ENCODE data around the gene ALMS1.
"Not testable (repeated sequence)": the region's sequence is repeated elsewhere in the genome, so short reads cannot be mapped to it uniquely, and the experiment has no call there.

GRCh38 chr2:73628493-73628892 is 242.9 kb downstream of the ALMS1 start:
- TF ChIP-seq RBBP5 (IDR thresholded peaks at IDR 0.05; ENCODE audit: borderline replicate concordance, low read depth, low read length); JUN (IDR thresholded peaks at IDR 0.05; ENCODE audit: low read depth, low read length); MAFK (IDR thresholded peaks at IDR 0.05; ENCODE audit: low read depth, low read length); EZH2 (IDR thresholded peaks at IDR 0.05; ENCODE audit: low read depth, low read length, severe bottlenecking); POLR2A (IDR thresholded peaks at IDR 0.05; ENCODE audit: control extremely low read depth in 1 of 2, low read depth in 2 of 2, low read length in 2 of 2); CREB1 (IDR thresholded peaks at IDR 0.05); CTCF (IDR thresholded peaks at IDR 0.05; ENCODE audit: control extremely low read depth in 1 of 3, insufficient read depth in 1 of 3, low read depth in 1 of 3, low read length in 3 of 3); BCL11A (IDR thresholded peaks at IDR 0.05; ENCODE audit: low read depth in 2 of 2, low read length in 2 of 2); POLR2AphosphoS5 (IDR thresholded peaks at IDR 0.05; ENCODE audit: low read depth, low read length): not testable (repeated sequence)
